Vein endothelial cell (primary cell): ENCODE results near the gene PMAIP1. TPM values are rescaled to one million over a fixed set of nuclear protein-coding genes. Genes with fewer than 3 reads are reported as not detected.

Experiments used
- total RNA-seq: library from RNA; depleted of rRNA; stranded (reverse); fragments of >200 nt; gene quantifications from 2 replicates; pipeline ENCODE4 v1.2.3, GENCODE V29; 2012

The PMAIP1 gene
- 10.8 and 14.0 TPM in 2 replicates for total RNA-seq

DNA sequence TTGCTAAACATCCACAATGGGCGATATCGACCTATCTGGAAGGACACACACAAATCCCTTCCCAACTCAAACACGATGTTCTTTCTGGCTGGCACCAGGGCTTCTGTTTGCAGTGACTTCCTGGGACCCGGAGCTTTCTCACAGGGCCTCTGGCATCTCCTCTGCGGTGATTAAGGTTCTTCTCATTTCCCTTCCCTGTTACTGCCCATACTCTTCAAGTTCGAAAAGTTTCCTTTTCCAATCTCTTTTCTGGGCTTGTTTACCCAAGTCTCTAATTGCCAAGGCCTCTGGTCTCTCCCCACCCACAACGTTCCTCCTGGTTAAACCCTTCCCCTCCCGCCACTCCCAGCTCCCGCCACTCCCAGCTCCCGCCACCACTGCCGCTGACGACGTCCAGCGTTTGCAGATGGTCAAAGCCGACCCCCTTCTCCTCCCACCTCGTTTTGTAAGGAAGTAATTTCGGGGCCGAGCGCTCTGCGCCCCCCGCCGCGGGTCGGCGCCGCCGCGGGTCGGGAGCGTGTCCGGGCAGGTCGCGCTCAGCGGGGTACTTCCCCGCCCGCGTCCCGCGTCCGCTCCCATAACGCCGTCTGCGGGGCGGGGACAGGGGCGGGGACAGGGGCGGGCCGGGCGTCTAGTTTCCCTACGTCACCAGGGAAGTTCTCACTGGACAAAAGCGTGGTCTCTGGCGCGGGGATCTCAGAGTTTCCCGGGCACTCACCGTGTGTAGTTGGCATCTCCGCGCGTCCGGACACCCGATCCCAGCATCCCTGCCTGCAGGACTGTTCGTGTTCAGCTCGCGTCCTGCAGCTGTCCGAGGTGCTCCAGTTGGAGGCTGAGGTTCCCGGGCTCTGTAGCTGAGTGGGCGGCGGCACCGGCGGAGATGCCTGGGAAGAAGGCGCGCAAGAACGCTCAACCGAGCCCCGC is at the start of gene PMAIP1:
Gene PMAIP1 (plus strand): TSS at position 699 of the 924 bp plus-strand sequence. CDS start 182 bp downstream, at position 881.

Other genes starting within 250 kb of the PMAIP1 start
- gene CCBE1, start 202.6 kb upstream of the PMAIP1 start, total RNA-seq = 1.3 and 3.3 TPM in 2 replicates